HG03066 (cell line): ENCODE measurements around the gene PRXL2C.
"Not testable (repeated sequence)": the region's sequence is repeated elsewhere in the genome, so short reads cannot be mapped to it uniquely, and the experiment has no call there.

Experiments
- ATAC-seq: cut with Tn5 transposase; IDR thresholded peaks from one replicate; pipeline ENCODE4 v1.9.1; 2021; ENCODE audit warnings: low read depth; ENCODE audit not compliant: unreplicated experiment

The PRXL2C gene

GRCh38 chr9:96651626-96652025 lies 3.5 kb downstream of the PRXL2C start:
- ATAC-seq: no peak

GRCh38 chr9:96649620-96650324 lies 5.3 kb downstream of the PRXL2C start:
- ATAC-seq: no peak

GRCh38 chr9:96646081-96646991 lies 8.8 kb downstream of the PRXL2C start:
- ATAC-seq: no peak

- no peak for ATAC-seq
Observed at GRCh38 chr9:96644137-96644536, 11.0 kb downstream of the PRXL2C start.

- ATAC-seq: no peak
Observed at GRCh38 chr9:96641514-96641913, 13.6 kb downstream of the PRXL2C start.

GRCh38 chr9:96638606-96639364 lies 16.3 kb downstream of the PRXL2C start:
- ATAC-seq: no peak

- ATAC-seq: no peak
Observed at GRCh38 chr9:96636368-96636767, 18.7 kb downstream of the PRXL2C start.

- ATAC-seq: not testable (repeated sequence)
Observed at GRCh38 chr9:96633579-96633978, 21.5 kb downstream of the PRXL2C start.

- ATAC-seq: no peak
Observed at GRCh38 chr9:96626912-96627311, 28.2 kb downstream of the PRXL2C start.

GRCh38 chr9:96621618-96622017 lies 33.5 kb downstream of the PRXL2C start:
- ATAC-seq: no peak

- ATAC-seq: no peak
Observed at GRCh38 chr9:96620832-96621269, 34.3 kb downstream of the PRXL2C start.

- no peak for ATAC-seq
Observed at GRCh38 chr9:96620181-96620514, 35.0 kb downstream of the PRXL2C start.

- ATAC-seq: peak; percentile 65
Observed at GRCh38 chr9:96619491-96620180, 35.5 kb downstream of the PRXL2C start, which contains the start of gene CDC14B. TSS of gene CDC14B (minus strand) at chr9:96619843. CDS start at chr9:96619378, 465 bp downstream.

- no peak for ATAC-seq
Observed at GRCh38 chr9:96619124-96619465, 36.0 kb downstream of the PRXL2C start.

GRCh38 chr9:96618209-96619123 lies 36.7 kb downstream of the PRXL2C start:
- no peak for ATAC-seq

- no peak for ATAC-seq
Observed at GRCh38 chr9:96617439-96618185, 37.5 kb downstream of the PRXL2C start.

- ATAC-seq: no peak
Observed at GRCh38 chr9:96616817-96617438, 38.2 kb downstream of the PRXL2C start.

GRCh38 chr9:96615411-96615810 lies 39.7 kb downstream of the PRXL2C start:
- no peak for ATAC-seq
